ENCODE results near the gene SLFN12.
A peak's percentile ranks its signal among the peaks of the same experiment; 100 is the strongest.

SLFN12 gene

DNA sequence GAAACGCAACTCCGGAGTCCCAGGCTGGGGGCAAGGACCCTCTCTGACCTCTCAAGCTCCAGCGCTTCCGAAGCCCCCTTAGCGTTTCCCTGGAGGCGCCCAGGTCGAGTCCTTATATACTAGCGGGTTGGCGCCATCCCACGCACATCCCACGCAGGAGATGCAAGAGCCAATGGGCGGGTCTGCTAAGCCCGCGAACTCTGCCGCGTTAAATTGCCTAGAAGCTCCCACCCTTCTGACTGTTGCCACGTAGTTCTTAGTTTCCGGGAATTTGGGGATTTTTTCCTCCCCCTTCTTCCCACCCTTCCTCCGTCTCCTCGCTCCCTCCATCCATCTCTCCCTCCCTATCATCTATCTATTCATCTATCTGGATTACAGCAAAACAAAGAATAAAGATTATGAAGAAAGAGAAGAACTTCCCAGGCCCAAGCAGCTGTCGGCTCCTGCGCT is 58.7 kb downstream of the SLFN12 start, which contains the start of gene SLFN11 (continued):
- TF ChIP-seq SCRT1 (tag by site-specific recombination; IDR thresholded peaks at IDR 0.05; ENCODE audit: borderline replicate concordance) = no peak
- TF ChIP-seq, protein P1, sequence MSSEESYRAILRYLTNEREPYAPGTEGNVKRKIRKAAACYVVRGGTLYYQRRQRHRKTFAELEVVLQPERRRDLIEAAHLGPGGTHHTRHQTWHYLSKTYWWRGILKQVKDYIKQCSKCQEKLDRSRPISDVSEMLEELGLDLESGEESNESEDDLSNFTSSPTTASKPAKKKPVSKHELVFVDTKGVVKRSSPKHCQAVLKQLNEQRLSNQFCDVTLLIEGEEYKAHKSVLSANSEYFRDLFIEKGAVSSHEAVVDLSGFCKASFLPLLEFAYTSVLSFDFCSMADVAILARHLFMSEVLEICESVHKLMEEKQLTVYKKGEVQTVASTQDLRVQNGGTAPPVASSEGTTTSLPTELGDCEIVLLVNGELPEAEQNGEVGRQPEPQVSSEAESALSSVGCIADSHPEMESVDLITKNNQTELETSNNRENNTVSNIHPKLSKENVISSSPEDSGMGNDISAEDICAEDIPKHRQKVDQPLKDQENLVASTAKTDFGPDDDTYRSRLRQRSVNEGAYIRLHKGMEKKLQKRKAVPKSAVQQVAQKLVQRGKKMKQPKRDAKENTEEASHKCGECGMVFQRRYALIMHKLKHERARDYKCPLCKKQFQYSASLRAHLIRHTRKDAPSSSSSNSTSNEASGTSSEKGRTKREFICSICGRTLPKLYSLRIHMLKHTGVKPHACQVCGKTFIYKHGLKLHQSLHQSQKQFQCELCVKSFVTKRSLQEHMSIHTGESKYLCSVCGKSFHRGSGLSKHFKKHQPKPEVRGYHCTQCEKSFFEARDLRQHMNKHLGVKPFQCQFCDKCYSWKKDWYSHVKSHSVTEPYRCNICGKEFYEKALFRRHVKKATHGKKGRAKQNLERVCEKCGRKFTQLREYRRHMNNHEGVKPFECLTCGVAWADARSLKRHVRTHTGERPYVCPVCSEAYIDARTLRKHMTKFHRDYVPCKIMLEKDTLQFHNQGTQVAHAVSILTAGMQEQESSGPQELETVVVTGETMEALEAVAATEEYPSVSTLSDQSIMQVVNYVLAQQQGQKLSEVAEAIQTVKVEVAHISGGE (tag by site-specific recombination; conservative IDR thresholded peaks at IDR 0.05; ENCODE audit: low read depth) = peak; percentile 56
- TF ChIP-seq EGR2 (tag by site-specific recombination; IDR thresholded peaks at IDR 0.05; ENCODE audit: low read depth) = peak; percentile 93
- TF ChIP-seq ZNF626 (tag by site-specific recombination; IDR thresholded peaks at IDR 0.05) = no peak
- TF ChIP-seq, protein P2, sequence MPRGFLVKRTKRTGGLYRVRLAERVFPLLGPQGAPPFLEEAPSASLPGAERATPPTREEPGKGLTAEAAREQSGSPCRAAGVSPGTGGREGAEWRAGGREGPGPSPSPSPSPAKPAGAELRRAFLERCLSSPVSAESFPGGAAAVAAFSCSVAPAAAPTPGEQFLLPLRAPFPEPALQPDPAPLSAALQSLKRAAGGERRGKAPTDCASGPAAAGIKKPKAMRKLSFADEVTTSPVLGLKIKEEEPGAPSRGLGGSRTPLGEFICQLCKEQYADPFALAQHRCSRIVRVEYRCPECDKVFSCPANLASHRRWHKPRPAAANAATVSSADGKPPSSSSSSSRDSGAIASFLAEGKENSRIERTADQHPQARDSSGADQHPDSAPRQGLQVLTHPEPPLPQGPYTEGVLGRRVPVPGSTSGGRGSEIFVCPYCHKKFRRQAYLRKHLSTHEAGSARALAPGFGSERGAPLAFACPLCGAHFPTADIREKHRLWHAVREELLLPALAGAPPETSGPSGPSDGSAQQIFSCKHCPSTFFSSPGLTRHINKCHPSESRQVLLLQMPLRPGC (tag by site-specific recombination; IDR thresholded peaks at IDR 0.05) = no peak; the same call in 1 of the 2 replicates
- TF ChIP-seq ZNF677 (tag by site-specific recombination; IDR thresholded peaks at IDR 0.05) = no peak
- TF ChIP-seq, protein P3, sequence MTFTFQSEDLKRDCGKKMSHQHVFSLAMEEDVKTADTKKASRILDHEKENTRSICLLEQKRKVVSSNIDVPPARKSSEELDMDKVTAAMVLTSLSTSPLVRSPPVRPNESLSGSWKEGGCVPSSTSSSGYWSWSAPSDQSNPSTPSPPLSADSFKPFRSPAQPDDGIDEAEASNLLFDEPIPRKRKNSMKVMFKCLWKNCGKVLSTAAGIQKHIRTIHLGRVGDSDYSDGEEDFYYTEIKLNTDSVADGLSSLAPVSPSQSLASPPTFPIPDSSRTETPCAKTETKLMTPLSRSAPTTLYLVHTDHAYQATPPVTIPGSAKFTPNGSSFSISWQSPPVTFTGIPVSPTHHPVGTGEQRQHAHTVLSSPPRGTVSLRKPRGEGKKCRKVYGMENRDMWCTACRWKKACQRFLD (tag by site-specific recombination; IDR thresholded peaks at IDR 0.05) = no peak
- no peak for TF ChIP-seq ZNF549 (tag by site-specific recombination; IDR thresholded peaks at IDR 0.05)
- TF ChIP-seq ZNF48 (tag by site-specific recombination; IDR thresholded peaks at IDR 0.05) = no peak
- TF ChIP-seq ZBTB48 (tag by site-specific recombination; IDR thresholded peaks at IDR 0.05) = peak; percentile 66; the same call in 1 of the 2 replicates
- 0 out of 2 replicates have a peak, but pooled peaks have one; percentile 8 for TF ChIP-seq WT1 (tag by site-specific recombination; IDR thresholded peaks at IDR 0.05)
- TF ChIP-seq ZNF555 (tag by site-specific recombination; conservative IDR thresholded peaks at IDR 0.05) = no peak
- TF ChIP-seq ZNF843 (tag by site-specific recombination; IDR thresholded peaks at IDR 0.05) = 0 out of 2 replicates have a peak, but pooled peaks have one; percentile 49
- TF ChIP-seq, protein P4, sequence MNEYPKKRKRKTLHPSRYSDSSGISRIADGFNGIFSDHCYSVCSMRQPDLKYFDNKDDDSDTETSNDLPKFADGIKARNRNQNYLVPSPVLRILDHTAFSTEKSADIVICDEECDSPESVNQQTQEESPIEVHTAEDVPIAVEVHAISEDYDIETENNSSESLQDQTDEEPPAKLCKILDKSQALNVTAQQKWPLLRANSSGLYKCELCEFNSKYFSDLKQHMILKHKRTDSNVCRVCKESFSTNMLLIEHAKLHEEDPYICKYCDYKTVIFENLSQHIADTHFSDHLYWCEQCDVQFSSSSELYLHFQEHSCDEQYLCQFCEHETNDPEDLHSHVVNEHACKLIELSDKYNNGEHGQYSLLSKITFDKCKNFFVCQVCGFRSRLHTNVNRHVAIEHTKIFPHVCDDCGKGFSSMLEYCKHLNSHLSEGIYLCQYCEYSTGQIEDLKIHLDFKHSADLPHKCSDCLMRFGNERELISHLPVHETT (tag by site-specific recombination; IDR thresholded peaks at IDR 0.05) = no peak; the same call in 1 of the 2 replicates
- TF ChIP-seq ZSCAN30 (tag by site-specific recombination; IDR thresholded peaks at IDR 0.05) = peak; percentile 81; the same call in 1 of the 2 replicates
- peak; percentile 52; the same call in 1 of the 2 replicates for TF ChIP-seq KLF16 (tag by site-specific recombination; IDR thresholded peaks at IDR 0.05)
- no peak for TF ChIP-seq ZNF658 (tag by site-specific recombination; IDR thresholded peaks at IDR 0.05)
- no peak for TF ChIP-seq ZNF777 (tag by site-specific recombination; IDR thresholded peaks at IDR 0.05; ENCODE audit: borderline replicate concordance)
- TF ChIP-seq, protein P5, sequence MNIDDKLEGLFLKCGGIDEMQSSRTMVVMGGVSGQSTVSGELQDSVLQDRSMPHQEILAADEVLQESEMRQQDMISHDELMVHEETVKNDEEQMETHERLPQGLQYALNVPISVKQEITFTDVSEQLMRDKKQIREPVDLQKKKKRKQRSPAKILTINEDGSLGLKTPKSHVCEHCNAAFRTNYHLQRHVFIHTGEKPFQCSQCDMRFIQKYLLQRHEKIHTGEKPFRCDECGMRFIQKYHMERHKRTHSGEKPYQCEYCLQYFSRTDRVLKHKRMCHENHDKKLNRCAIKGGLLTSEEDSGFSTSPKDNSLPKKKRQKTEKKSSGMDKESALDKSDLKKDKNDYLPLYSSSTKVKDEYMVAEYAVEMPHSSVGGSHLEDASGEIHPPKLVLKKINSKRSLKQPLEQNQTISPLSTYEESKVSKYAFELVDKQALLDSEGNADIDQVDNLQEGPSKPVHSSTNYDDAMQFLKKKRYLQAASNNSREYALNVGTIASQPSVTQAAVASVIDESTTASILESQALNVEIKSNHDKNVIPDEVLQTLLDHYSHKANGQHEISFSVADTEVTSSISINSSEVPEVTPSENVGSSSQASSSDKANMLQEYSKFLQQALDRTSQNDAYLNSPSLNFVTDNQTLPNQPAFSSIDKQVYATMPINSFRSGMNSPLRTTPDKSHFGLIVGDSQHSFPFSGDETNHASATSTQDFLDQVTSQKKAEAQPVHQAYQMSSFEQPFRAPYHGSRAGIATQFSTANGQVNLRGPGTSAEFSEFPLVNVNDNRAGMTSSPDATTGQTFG (tag by site-specific recombination; IDR thresholded peaks at IDR 0.05; ENCODE audit: borderline replicate concordance) = no peak
- TF ChIP-seq, protein P6, sequence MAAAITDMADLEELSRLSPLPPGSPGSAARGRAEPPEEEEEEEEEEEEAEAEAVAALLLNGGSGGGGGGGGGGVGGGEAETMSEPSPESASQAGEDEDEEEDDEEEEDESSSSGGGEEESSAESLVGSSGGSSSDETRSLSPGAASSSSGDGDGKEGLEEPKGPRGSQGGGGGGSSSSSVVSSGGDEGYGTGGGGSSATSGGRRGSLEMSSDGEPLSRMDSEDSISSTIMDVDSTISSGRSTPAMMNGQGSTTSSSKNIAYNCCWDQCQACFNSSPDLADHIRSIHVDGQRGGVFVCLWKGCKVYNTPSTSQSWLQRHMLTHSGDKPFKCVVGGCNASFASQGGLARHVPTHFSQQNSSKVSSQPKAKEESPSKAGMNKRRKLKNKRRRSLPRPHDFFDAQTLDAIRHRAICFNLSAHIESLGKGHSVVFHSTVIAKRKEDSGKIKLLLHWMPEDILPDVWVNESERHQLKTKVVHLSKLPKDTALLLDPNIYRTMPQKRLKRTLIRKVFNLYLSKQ (tag by site-specific recombination; IDR thresholded peaks at IDR 0.05; ENCODE audit: borderline replicate concordance) = no peak
- TF ChIP-seq TCF7L2 (IDR thresholded peaks at IDR 0.05; ENCODE audit: borderline replicate concordance, low read depth, low read length) = no peak
- TF ChIP-seq ZNF560 (tag by site-specific recombination; IDR thresholded peaks at IDR 0.05; ENCODE audit: borderline replicate concordance) = no peak
- no peak for TF ChIP-seq ZNF19 (tag by site-specific recombination; IDR thresholded peaks at IDR 0.05; ENCODE audit: low read depth)
- no peak for TF ChIP-seq ZNF830 (tag by site-specific recombination; IDR thresholded peaks at IDR 0.05; ENCODE audit: low read depth)
- TF ChIP-seq REPIN1 (tag by site-specific recombination; IDR thresholded peaks at IDR 0.05; ENCODE audit: low read depth) = peak; percentile 41; the same call in 1 of the 2 replicates
- TF ChIP-seq ZBTB1 (tag by site-specific recombination; IDR thresholded peaks at IDR 0.05) = no peak
- TF ChIP-seq, protein P7, sequence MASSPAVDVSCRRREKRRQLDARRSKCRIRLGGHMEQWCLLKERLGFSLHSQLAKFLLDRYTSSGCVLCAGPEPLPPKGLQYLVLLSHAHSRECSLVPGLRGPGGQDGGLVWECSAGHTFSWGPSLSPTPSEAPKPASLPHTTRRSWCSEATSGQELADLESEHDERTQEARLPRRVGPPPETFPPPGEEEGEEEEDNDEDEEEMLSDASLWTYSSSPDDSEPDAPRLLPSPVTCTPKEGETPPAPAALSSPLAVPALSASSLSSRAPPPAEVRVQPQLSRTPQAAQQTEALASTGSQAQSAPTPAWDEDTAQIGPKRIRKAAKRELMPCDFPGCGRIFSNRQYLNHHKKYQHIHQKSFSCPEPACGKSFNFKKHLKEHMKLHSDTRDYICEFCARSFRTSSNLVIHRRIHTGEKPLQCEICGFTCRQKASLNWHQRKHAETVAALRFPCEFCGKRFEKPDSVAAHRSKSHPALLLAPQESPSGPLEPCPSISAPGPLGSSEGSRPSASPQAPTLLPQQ (tag by site-specific recombination; IDR thresholded peaks at IDR 0.05) = no peak; the same call in 1 of the 2 replicates
